ENCODE measurements around the gene SUOX. TPM values are rescaled to one million over a fixed set of nuclear protein-coding genes. Genes with fewer than 3 reads are reported as not detected.

SUOX gene
- polyA plus RNA-seq, 1 donor from 2014 or later = 13.1 TPM

DNA sequence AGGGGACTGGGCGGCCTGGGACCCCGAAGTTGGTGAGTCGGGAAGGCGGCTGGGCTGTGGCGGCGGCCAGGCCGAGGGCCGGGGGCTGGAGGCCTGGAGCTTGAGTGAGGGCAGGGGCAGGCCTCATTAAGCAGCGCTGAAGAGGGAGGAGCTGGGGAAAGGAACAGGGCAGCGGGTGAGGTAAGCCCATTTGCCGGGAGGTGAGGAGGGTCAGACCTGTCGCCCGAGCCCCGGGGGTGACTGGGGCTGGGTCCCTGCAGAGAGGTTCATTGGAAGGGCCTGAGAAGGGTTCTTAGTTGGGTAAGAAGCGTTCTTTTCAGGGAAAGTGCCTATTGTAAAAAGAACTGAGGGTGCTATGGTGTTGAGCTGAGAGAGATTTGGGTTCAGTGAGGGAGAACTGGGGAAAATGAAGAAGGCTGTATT lies 22.8 kb upstream of the SUOX start:
- H3K79me2 ChIP-seq (replicated peaks; ENCODE audit: insufficient read depth, low read length) = peaks cover 54% of the 10 kb centered on the region
- peak overlapping the region; percentile 53 for H3K4me2 ChIP-seq (ENCODE audit: low read length)
- H4K20me1 ChIP-seq (ENCODE audit: insufficient read depth) = no peaks in the 10 kb centered on the region
- H3K9me2 ChIP-seq (ENCODE audit: insufficient read depth, low read length) = no peaks in the 10 kb centered on the region
- H3K9ac ChIP-seq (ENCODE audit: low read length) = peak overlapping the region; percentile 97
- TF ChIP-seq, protein P1, sequence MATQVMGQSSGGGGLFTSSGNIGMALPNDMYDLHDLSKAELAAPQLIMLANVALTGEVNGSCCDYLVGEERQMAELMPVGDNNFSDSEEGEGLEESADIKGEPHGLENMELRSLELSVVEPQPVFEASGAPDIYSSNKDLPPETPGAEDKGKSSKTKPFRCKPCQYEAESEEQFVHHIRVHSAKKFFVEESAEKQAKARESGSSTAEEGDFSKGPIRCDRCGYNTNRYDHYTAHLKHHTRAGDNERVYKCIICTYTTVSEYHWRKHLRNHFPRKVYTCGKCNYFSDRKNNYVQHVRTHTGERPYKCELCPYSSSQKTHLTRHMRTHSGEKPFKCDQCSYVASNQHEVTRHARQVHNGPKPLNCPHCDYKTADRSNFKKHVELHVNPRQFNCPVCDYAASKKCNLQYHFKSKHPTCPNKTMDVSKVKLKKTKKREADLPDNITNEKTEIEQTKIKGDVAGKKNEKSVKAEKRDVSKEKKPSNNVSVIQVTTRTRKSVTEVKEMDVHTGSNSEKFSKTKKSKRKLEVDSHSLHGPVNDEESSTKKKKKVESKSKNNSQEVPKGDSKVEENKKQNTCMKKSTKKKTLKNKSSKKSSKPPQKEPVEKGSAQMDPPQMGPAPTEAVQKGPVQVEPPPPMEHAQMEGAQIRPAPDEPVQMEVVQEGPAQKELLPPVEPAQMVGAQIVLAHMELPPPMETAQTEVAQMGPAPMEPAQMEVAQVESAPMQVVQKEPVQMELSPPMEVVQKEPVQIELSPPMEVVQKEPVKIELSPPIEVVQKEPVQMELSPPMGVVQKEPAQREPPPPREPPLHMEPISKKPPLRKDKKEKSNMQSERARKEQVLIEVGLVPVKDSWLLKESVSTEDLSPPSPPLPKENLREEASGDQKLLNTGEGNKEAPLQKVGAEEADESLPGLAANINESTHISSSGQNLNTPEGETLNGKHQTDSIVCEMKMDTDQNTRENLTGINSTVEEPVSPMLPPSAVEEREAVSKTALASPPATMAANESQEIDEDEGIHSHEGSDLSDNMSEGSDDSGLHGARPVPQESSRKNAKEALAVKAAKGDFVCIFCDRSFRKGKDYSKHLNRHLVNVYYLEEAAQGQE (IDR thresholded peaks at IDR 0.05; ENCODE audit: borderline replicate concordance) = no peak
- TF ChIP-seq SMC3 (conservative IDR thresholded peaks at IDR 0.05; ENCODE audit: poor library complexity) = peak; percentile 27
- H2AFZ ChIP-seq (ENCODE audit: low read depth, low read length) = peak overlapping the region; percentile 66
- H3K27ac ChIP-seq (ENCODE audit: low read length) = peak overlapping the region; percentile 92
- H3F3A ChIP-seq (ENCODE audit: insufficient read depth, low read length, poor library complexity, severe bottlenecking) = no peaks in the 10 kb centered on the region
- H3K9me3 ChIP-seq (ENCODE audit: low read length) = no peaks in the 10 kb centered on the region
- no peaks in the 10 kb centered on the region for H3K27me3 ChIP-seq (ENCODE audit: insufficient read depth, low read depth, low read length)
- H3K4me3 ChIP-seq (ENCODE audit: low read length) = peak overlapping the region; percentile 84
- no peaks in the 10 kb centered on the region for H3K36me3 ChIP-seq (ENCODE audit: insufficient read depth, low read length)

DNA sequence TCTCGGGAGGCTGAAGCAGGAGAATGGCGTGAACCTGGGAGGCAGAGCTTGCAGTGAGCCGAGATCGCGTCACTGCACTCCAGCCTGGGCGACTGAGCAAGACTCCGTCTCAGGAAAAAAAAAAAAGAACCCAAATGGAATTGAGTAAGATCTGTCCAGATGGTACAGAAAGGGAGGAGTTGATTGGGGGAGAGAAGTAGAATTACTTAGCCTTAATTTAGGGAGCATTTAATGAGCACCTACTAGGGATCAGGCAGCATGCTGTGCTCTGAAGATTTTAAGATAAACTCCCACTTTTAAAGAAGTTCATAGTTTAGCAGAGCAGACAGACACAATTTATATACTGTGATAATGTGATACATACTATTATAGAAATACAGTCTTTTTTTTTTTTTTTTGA lies 18.7 kb upstream of the SUOX start:
- H3K9ac ChIP-seq (ENCODE audit: low read length) = no peak overlapping the region
- H3K27ac ChIP-seq (ENCODE audit: low read length) = no peak overlapping the region

More for the DNA sequence above, 18.7 kb upstream of the SUOX start:
- Histone ChIP-seq H2AFZ (ENCODE audit: low read depth, low read length) (no peak overlapping the region), H3F3A (ENCODE audit: insufficient read depth, low read length, poor library complexity, severe bottlenecking) (no peaks in the 10 kb centered on the region), H3K4me3 (ENCODE audit: low read length) (no peak overlapping the region), H3K4me2 (ENCODE audit: low read length) (no peak overlapping the region), H4K20me1 (ENCODE audit: insufficient read depth) (no peaks in the 10 kb centered on the region), H3K9me2 (ENCODE audit: insufficient read depth, low read length) (no peaks in the 10 kb centered on the region), H3K9me3 (ENCODE audit: low read length) (no peaks in the 10 kb centered on the region), H3K36me3 (ENCODE audit: insufficient read depth, low read length) (no peaks in the 10 kb centered on the region), H3K79me2 (replicated peaks; ENCODE audit: insufficient read depth, low read length) (peaks cover 54% of the 10 kb centered on the region), H3K27me3 (ENCODE audit: insufficient read depth, low read depth, low read length) (no peaks in the 10 kb centered on the region)
- TF ChIP-seq MXI1 (conservative IDR thresholded peaks at IDR 0.05; ENCODE audit: poor library complexity, severe bottlenecking) = no peak
- TF ChIP-seq POLR2AphosphoS5 (IDR thresholded peaks at IDR 0.05) = no peak
- TF ChIP-seq EZH2 (IDR thresholded peaks at IDR 0.05; ENCODE audit: borderline replicate concordance, insufficient read depth, low read length, poor library complexity, severe bottlenecking) = no peak
- TF ChIP-seq, protein P1 (IDR thresholded peaks at IDR 0.05; ENCODE audit: borderline replicate concordance) = no peak
- TF ChIP-seq TAF1 (IDR thresholded peaks at IDR 0.05; ENCODE audit: low read depth) = no peak
- no peak for TF ChIP-seq RAD21 (conservative IDR thresholded peaks at IDR 0.05)
- TF ChIP-seq EP300 (conservative IDR thresholded peaks at IDR 0.05; ENCODE audit: poor library complexity, severe bottlenecking) = no peak
- no peak for TF ChIP-seq SMC3 (conservative IDR thresholded peaks at IDR 0.05; ENCODE audit: poor library complexity)
- TF ChIP-seq, protein P2, sequence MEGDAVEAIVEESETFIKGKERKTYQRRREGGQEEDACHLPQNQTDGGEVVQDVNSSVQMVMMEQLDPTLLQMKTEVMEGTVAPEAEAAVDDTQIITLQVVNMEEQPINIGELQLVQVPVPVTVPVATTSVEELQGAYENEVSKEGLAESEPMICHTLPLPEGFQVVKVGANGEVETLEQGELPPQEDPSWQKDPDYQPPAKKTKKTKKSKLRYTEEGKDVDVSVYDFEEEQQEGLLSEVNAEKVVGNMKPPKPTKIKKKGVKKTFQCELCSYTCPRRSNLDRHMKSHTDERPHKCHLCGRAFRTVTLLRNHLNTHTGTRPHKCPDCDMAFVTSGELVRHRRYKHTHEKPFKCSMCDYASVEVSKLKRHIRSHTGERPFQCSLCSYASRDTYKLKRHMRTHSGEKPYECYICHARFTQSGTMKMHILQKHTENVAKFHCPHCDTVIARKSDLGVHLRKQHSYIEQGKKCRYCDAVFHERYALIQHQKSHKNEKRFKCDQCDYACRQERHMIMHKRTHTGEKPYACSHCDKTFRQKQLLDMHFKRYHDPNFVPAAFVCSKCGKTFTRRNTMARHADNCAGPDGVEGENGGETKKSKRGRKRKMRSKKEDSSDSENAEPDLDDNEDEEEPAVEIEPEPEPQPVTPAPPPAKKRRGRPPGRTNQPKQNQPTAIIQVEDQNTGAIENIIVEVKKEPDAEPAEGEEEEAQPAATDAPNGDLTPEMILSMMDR (IDR thresholded peaks at IDR 0.05; ENCODE audit: poor library complexity, severe bottlenecking) = no peak
